Astrocyte of the cerebellum (primary cell): ENCODE results near the gene CACNA2D2.

ENCODE experiments used
- DNase-seq: peaks from one replicate; pipeline ENCODE4 v3.0.0-alpha.2; 2011; ENCODE audit warnings: low read depth
- H3K4me3 ChIP-seq: 2 replicates; pipeline ENCODE4 v1.5.1; 2011; ENCODE audit warnings: mild to moderate bottlenecking, low read depth, low read length, moderate library complexity
- in situ Hi-C: cut with HindIII; loops from 2 replicates; pipeline ENCODE4 v1.10.0; 2017; ENCODE audit warnings: low sequenced_read_pairs
- TF ChIP-seq, protein P1 (sequence below): IDR thresholded peaks from 2 replicates; pipeline ENCODE4 v1.5.1; 2012; ENCODE audit warnings: low read length, low read depth, moderate library complexity, mild to moderate bottlenecking; ENCODE audit errors: missing control alignments

The CACNA2D2 gene

DNA sequence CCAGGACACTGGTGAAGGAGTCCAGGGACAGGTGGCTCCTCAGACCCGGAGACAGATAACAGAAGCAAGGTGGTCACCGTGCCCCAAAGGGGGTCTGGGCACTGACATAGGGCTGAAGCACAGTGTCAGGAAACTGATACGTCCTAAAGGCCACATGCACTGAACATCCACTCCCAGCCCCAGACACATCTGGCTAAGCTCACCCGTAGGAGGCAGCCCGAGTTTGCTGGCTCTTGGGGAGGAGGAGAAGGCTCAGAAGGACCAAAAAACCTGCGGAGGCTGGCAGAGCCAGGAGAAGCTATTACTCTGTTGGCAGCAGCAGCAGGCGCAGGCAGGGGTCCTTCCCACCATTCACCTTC is 1.2 kb downstream of the CACNA2D2 start:
- in situ Hi-C loops, result no loop called here
- TF ChIP-seq, protein P1, sequence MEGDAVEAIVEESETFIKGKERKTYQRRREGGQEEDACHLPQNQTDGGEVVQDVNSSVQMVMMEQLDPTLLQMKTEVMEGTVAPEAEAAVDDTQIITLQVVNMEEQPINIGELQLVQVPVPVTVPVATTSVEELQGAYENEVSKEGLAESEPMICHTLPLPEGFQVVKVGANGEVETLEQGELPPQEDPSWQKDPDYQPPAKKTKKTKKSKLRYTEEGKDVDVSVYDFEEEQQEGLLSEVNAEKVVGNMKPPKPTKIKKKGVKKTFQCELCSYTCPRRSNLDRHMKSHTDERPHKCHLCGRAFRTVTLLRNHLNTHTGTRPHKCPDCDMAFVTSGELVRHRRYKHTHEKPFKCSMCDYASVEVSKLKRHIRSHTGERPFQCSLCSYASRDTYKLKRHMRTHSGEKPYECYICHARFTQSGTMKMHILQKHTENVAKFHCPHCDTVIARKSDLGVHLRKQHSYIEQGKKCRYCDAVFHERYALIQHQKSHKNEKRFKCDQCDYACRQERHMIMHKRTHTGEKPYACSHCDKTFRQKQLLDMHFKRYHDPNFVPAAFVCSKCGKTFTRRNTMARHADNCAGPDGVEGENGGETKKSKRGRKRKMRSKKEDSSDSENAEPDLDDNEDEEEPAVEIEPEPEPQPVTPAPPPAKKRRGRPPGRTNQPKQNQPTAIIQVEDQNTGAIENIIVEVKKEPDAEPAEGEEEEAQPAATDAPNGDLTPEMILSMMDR, result no peak
- H3K4me3 ChIP-seq, result no peak overlapping the region
- DNase-seq, result no peak

DNA sequence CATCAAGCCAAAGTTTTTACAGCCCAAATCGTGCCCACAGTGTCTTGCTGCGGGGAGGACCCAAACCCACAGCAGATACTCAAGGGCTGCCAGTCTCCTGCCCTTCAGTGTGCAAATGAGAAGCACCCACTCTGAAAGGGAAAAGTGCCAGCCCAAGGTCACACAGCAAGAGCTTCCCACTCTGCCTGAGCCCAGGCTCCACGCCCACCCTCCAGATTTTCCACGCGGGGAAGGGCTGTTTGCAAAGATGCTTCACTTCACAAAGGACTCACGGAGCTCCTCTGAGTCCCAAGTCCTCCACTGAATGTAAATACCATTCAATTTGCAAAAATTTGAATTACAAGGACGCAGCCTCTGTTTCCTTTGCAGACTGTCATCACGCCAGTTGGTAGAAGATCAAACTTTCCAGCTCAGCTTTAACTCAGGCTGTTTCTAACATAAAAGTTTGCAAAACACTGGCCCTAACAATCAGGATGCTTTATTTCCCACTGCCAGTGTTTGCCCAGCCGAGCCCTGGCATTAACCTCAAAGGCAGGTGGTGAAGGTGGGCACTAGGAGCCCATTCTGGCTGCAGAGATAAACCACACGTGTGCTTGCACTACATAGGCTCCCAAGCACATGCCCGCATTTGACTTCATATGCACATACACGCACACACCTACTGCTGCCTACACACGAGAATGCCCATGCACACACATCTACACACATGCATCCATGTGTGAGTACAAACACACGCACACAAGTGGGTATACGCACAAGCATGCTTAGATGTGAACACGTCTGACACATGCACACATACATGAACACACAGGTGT is 7.6 kb downstream of the CACNA2D2 start:
- in situ Hi-C loops, result no loop called here
- DNase-seq, result no peak
- no peak overlapping the region for H3K4me3 ChIP-seq
- TF ChIP-seq, protein P1, result no peak

DNA sequence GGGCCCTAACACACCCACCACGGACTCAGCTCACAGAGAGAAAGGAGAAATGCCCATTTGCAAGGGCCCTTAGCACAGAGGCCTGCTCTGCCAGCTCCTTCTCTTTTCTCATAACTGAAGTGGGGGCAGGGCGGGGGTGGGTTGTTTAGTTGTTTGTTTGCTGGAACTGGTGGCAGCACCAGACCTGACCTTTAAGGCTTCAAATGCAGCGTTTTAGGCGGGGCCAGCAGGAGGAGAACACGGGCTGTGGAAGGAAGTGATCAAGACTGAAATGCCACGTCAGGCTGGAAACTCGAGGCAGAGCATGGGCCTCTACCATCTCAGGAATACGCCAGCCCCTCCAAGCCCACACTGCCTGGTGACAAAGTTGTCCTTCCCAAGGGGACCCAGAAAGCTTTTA is 9.3 kb downstream of the CACNA2D2 start:
- TF ChIP-seq, protein P1, result no peak
- no peak for DNase-seq
- in situ Hi-C loops, result loop anchor here (5.0 kb wide), 1 partner anchor 43 kb away; no protein-coding TSS in a partner anchor

DNA sequence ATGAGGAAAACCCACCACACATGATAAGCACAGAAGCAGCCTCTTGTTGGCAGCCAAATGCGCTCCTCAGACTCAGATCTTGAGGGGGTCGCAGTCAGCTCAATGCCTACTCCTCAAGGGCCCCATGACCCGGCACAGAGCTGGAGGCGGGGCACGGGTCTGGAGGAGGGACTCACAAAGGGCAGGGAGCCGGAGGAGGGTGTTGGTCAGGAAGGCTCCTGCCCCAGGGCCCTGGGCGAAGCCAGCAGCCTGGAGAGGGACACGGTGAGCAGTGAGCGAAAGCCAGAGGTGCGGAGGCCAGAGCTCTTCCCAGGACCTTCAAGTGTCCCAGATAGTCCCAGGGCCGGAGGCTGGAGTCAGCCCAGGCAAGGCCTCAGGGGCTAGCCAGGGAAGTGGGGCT is 9.8 kb downstream of the CACNA2D2 start:
- in situ Hi-C loops, result loop anchor here (5.0 kb wide), 1 partner anchor 44 kb away; no protein-coding TSS in a partner anchor
- DNase-seq, result no peak
- TF ChIP-seq, protein P1, result no peak

More for the DNA sequence above, 9.3 kb downstream of the CACNA2D2 start:
- H3K4me3 ChIP-seq, result no peak overlapping the region

DNA sequence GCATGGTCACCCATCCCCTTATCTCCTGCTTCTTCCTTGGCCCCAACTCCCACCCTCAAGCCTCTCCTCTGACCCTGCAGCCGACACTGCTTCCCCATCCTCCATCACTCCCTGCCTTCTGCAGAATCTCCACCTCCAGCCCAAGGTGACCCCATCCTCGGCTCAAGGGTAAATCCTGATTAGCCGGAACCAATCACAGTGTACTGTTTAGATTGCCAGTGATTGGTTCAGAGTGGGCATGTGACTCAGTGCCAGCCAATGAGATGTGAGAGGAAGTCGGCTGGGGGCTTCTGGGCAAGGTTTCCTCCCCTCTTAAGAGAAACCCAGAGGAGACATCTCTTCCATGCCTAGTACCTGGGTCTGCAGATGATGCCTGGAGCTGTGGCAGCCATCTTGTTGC is 10.3 kb downstream of the CACNA2D2 start:
- TF ChIP-seq, protein P1, result no peak
- in situ Hi-C loops, result loop anchor here (5.0 kb wide), 1 partner anchor 44 kb away; no protein-coding TSS in a partner anchor
- DNase-seq, result no peak
- no peak overlapping the region for H3K4me3 ChIP-seq

More for the DNA sequence above, 9.8 kb downstream of the CACNA2D2 start:
- H3K4me3 ChIP-seq, result no peak overlapping the region

DNA sequence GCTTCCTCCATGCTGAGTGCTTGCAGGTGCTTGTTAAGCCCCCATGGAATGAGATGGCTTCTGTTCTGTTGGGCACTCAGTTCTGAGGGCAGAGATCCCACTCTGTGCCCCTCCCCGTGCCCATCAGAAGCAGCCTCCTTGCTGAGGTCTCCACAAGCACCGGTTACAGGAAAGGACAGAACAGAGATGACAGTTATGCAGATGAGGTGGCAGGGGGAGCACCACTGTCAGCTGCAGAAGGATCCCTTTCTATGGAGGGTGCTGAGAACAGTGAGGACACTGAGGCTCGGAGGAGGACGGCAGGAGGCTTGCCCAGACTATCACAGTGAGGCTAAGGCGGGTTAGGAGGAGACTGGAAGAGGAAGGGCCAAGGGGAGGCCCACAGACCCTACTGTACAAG is 12.4 kb downstream of the CACNA2D2 start:
- no peak for DNase-seq
- TF ChIP-seq, protein P1, result no peak
- in situ Hi-C loops, result loop anchor here (5.0 kb wide), 1 partner anchor 46 kb away; no protein-coding TSS in a partner anchor
- H3K4me3 ChIP-seq, result no peak overlapping the region
